Tibial nerve (tissue), 4 donors: ENCODE results near the gene LRRC4.

ENCODE experiments used
- CTCF ChIP-seq, 5 experiments: fragments of 200-600 bp in 3 of 5; fragments of 450-650 bp in 2 of 5; sonication (generic) in 3 of 5; IDR thresholded peaks; one replicate each; pipeline ENCODE4 v1.5.1; 2016 to 2019; ENCODE audit warnings: antibody characterized with exemption in 5 of 5, mild to moderate bottlenecking in 3 of 5, moderate library complexity in 2 of 5
- EP300 ChIP-seq, 2 donors: sonication (generic); formaldehyde crosslinking; IDR thresholded peaks; one replicate each; pipeline ENCODE4 v1.6.1; 2017; ENCODE audit warnings: antibody characterized with exemption in 2 of 2, mild to moderate bottlenecking in 1 of 2
- POLR2A ChIP-seq, 2 donors: fragments of 450-650 bp; IDR thresholded peaks; one replicate each; pipeline ENCODE4 v1.6.1; 2017; ENCODE audit warnings: antibody characterized with exemption in 2 of 2, mild to moderate bottlenecking in 2 of 2, moderate library complexity in 2 of 2

GRCh38 chr7:128005759-128006159 lies 25.5 kb downstream of the LRRC4 start:
- TF ChIP-seq CTCF (IDR thresholded peaks at IDR 0.05) (no peak), POLR2A (IDR thresholded peaks at IDR 0.05) (no peak), EP300 (IDR thresholded peaks at IDR 0.05) (no peak)
